ENCODE measurements around the gene JPH4.

The JPH4 gene

DNA sequence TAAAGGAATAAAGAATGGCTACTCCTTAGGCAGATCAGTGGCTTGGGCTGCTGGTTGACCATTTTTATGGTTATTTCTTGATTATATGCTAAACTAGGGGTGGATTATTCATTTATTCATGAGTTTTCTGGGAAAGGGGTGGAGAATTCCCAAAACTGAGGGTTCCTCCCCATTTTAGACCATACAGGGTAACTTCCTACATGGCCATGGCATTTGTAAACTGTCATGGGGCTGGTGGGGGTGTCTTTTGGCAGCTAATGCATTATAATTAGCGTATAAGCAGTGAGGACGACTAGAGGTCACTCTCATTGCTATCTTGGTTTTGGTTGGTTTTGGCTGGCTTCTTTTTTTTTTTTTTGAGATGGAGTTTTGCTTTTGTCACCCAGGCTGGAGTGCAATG, 25.6 kb upstream of the JPH4 start:
- no peak overlapping the region for H3K27ac Mint-ChIP-seq
- H3K4me3 Mint-ChIP-seq, result no peak overlapping the region
- H3K36me3 Mint-ChIP-seq (ENCODE audit: low read depth), result no peaks in the 10 kb centered on the region
- no peaks in the 10 kb centered on the region for H3K4me1 Mint-ChIP-seq
- DNase-seq, result no peak
- TF ChIP-seq, protein P1, sequence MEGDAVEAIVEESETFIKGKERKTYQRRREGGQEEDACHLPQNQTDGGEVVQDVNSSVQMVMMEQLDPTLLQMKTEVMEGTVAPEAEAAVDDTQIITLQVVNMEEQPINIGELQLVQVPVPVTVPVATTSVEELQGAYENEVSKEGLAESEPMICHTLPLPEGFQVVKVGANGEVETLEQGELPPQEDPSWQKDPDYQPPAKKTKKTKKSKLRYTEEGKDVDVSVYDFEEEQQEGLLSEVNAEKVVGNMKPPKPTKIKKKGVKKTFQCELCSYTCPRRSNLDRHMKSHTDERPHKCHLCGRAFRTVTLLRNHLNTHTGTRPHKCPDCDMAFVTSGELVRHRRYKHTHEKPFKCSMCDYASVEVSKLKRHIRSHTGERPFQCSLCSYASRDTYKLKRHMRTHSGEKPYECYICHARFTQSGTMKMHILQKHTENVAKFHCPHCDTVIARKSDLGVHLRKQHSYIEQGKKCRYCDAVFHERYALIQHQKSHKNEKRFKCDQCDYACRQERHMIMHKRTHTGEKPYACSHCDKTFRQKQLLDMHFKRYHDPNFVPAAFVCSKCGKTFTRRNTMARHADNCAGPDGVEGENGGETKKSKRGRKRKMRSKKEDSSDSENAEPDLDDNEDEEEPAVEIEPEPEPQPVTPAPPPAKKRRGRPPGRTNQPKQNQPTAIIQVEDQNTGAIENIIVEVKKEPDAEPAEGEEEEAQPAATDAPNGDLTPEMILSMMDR (IDR thresholded peaks at IDR 0.05), result no peak
- H3K27me3 Mint-ChIP-seq (ENCODE audit: low read depth, poor library complexity), result peaks cover 44% of the 10 kb centered on the region
- H3K9me3 Mint-ChIP-seq, result peaks cover 9% of the 10 kb centered on the region

DNA sequence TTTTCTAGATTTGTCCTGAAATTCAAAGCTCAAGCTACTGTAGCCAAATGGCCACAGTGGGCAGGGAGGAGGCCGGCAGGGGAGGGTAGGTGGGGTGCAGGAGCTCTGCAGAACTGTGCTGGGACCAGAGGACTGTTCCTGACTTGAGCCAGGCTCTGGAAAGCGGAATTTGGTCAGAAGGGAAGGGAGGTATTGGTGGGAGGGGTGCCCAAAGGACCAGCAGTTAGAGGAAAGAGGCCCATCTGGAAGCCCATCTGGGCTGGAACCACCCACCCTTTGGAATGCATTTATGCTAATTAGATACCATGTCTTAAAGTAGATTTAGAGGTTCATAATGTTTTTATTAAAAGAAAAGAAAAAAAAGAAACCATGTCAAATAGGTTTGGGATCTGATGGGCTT, 24.5 kb upstream of the JPH4 start:
- Mint-ChIP-seq H3K27me3 (ENCODE audit: low read depth, poor library complexity) (peaks cover 39% of the 10 kb centered on the region), H3K27ac (no peak overlapping the region), H3K4me1 (no peaks in the 10 kb centered on the region)

DNA sequence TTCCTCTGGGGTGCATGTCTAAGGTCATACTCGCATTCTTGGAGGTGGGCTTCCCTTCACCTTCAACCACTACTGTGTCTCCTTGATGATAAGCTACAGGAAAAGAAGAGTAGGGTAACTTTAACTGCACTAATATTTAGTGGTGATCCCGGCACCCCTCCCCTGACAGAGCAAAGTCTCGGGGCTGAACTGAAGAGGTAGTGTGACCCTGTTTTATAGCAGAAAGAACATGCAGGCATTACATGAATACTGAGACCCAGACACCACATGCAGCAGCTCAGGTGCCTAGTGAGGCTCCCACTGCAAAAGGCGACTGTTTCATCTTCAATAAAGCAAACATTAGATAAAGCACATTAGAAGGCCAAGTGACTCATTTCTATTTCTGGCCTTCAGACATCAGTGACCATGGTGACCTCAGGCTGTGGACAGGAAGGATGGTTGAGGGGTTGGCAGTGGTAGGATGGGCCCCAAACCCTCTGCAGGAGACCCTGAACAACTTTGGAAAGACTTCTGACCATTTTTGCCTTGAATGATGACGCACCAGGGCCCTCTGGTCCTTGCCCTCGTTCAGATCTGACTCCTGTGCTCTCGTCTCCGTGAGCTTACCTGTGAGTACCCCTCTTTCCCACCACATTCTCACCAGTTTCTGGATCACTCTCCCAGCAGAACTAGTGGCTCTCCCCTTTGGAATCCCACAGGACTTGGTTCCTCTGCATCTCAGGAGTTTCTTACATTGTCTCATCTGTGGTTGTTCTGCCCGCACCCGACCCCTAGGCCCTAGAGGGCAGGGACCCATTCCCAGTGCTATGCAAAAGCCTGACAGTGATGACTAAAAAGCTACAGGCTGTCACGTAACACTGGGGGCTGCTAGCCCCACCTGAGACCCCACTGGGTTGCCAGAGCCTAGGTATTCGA, 23.8 kb upstream of the JPH4 start:
- Mint-ChIP-seq H3K4me1 (no peaks in the 10 kb centered on the region), H3K36me3 (ENCODE audit: low read depth) (no peaks in the 10 kb centered on the region), H3K4me3 (no peak overlapping the region), H3K27ac (no peak overlapping the region), H3K27me3 (ENCODE audit: low read depth, poor library complexity) (peaks cover 36% of the 10 kb centered on the region), H3K9me3 (peaks cover 7% of the 10 kb centered on the region)
- no peak for DNase-seq
- TF ChIP-seq, protein P1 (IDR thresholded peaks at IDR 0.05), result no peak

More for the DNA sequence above, 24.5 kb upstream of the JPH4 start:
- H3K36me3 Mint-ChIP-seq (ENCODE audit: low read depth), result no peaks in the 10 kb centered on the region
- TF ChIP-seq, protein P1 (IDR thresholded peaks at IDR 0.05), result no peak
- no peak for DNase-seq
- peaks cover 7% of the 10 kb centered on the region for H3K9me3 Mint-ChIP-seq
- no peak overlapping the region for H3K4me3 Mint-ChIP-seq

DNA sequence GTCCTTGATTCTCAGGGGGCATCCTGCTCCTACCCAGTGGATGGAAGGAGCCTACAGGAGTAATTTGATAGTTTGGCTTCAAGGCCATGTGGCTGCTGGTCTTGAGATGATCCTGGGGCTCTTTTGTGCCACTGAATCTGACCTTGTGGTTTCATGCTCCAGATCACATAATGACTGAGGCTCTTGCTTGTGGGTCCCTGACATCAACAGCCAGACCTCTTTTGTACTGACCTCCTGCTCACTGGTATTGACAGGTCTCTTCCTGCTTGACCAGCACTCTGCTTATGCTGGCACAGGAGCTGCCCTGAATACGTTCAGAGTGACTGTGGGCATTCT, 23.2 kb upstream of the JPH4 start:
- no peaks in the 10 kb centered on the region for H3K4me1 Mint-ChIP-seq
- H3K4me3 Mint-ChIP-seq, result no peak overlapping the region
- H3K27ac Mint-ChIP-seq, result no peak overlapping the region
- TF ChIP-seq, protein P1 (IDR thresholded peaks at IDR 0.05), result no peak
- DNase-seq, result no peak
- H3K36me3 Mint-ChIP-seq (ENCODE audit: low read depth), result no peaks in the 10 kb centered on the region
- H3K27me3 Mint-ChIP-seq (ENCODE audit: low read depth, poor library complexity), result peaks cover 30% of the 10 kb centered on the region
- peaks cover 7% of the 10 kb centered on the region for H3K9me3 Mint-ChIP-seq

DNA sequence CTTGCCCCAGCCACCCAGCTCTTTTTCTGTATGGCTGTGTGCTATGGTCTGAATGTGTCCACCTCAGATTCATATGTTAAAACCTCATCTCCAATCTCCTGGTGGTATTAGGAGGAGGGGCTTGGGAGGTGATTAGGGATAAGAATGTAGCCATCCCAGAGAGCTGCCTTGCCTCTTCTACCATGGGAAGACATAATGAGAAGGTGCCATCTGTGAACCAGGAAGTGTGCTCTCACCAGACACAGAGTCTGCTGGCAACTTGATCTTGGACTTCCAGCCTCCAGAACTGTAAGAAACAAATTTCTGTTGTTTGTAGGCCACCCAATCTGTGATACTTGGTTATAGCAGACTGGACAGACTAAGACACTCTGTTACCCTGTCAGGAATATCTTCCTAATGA, 22.8 kb upstream of the JPH4 start:
- DNase-seq, result no peak
- H3K36me3 Mint-ChIP-seq (ENCODE audit: low read depth), result no peaks in the 10 kb centered on the region
- H3K4me3 Mint-ChIP-seq, result no peak overlapping the region
- H3K9me3 Mint-ChIP-seq, result peaks cover 7% of the 10 kb centered on the region
- H3K4me1 Mint-ChIP-seq, result no peaks in the 10 kb centered on the region
- H3K27me3 Mint-ChIP-seq (ENCODE audit: low read depth, poor library complexity), result peaks cover 26% of the 10 kb centered on the region
- TF ChIP-seq, protein P1 (IDR thresholded peaks at IDR 0.05), result no peak
- H3K27ac Mint-ChIP-seq, result no peak overlapping the region

DNA sequence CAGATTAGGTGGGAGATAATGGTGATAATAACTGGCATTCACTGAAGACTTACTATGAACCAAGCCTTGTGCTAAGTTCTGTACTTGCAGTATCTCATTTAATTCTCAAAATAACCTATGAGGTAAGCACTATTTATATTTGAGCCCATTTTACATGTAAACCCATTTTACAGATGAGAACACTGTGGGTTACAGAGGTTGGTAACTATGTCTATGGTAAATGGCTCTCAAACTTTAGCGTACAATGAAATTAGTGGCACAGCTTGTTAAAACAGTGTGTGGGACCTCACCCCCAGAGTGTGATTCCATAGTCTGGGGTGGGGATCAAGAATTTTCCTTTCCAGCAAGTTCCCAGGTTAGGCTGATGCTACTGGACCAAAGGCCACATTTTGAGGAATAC, 22.2 kb upstream of the JPH4 start:
- H3K27me3 Mint-ChIP-seq (ENCODE audit: low read depth, poor library complexity), result peaks cover 23% of the 10 kb centered on the region
- H3K9me3 Mint-ChIP-seq, result peaks cover 7% of the 10 kb centered on the region
- no peaks in the 10 kb centered on the region for H3K4me1 Mint-ChIP-seq
- TF ChIP-seq, protein P1 (IDR thresholded peaks at IDR 0.05), result no peak
- no peak overlapping the region for H3K4me3 Mint-ChIP-seq
- no peaks in the 10 kb centered on the region for H3K36me3 Mint-ChIP-seq (ENCODE audit: low read depth)
- no peak overlapping the region for H3K27ac Mint-ChIP-seq
- no peak for DNase-seq

Data from nephron progenitor cell (in vitro differentiated cells).